Mesothelial cell of epicardium (in vitro differentiated cells): ENCODE measurements around the gene NPM1. TPM values are rescaled to one million over a fixed set of nuclear protein-coding genes. Genes with fewer than 3 reads are reported as not detected.
"Not testable (repeated sequence)": the region's sequence is repeated elsewhere in the genome, so short reads cannot be mapped to it uniquely, and the experiment has no call there.

Source experiments
- DNase-seq, 2 experiments: peaks; one replicate each; pipeline ENCODE4 v3.0.0; 2021; ENCODE audit warnings: low spot score in 2 of 2; ENCODE audit not compliant: unreplicated experiment in 2 of 2
- H3K27ac Mint-ChIP-seq: 2 replicates; pipeline ENCODE4 v1.8.0; 2021; ENCODE audit warnings: mixed read lengths
- H3K27me3 Mint-ChIP-seq: 2 replicates; pipeline ENCODE4 v1.8.0; 2021; ENCODE audit warnings: low read depth, mixed read lengths
- H3K36me3 Mint-ChIP-seq: 2 replicates; pipeline ENCODE4 v1.8.0; 2021; ENCODE audit warnings: mixed read lengths
- H3K4me1 Mint-ChIP-seq: 2 replicates; pipeline ENCODE4 v1.8.0; 2021; ENCODE audit warnings: mixed read lengths
- H3K4me3 Mint-ChIP-seq: 2 replicates; pipeline ENCODE4 v1.8.0; 2021; ENCODE audit warnings: mild to moderate bottlenecking, moderate library complexity, mixed read lengths
- H3K9me3 Mint-ChIP-seq: 2 replicates; pipeline ENCODE4 v1.8.0; 2021; ENCODE audit warnings: mixed read lengths
- total RNA-seq: library from RNA; stranded (reverse); gene quantifications from 3 replicates; pipeline ENCODE4 v1.2.1, GENCODE V29; 2021
- TF ChIP-seq, protein P1 (sequence below): fragments of 200-600 bp; sonication (generic); IDR thresholded peaks from one replicate; pipeline ENCODE4 v1.5.0; 2021; ENCODE audit warnings: antibody characterized with exemption; ENCODE audit not compliant: unreplicated experiment

NPM1 gene
- total RNA-seq, 1 donor from 2014 or later, result 1,674 TPM

DNA sequence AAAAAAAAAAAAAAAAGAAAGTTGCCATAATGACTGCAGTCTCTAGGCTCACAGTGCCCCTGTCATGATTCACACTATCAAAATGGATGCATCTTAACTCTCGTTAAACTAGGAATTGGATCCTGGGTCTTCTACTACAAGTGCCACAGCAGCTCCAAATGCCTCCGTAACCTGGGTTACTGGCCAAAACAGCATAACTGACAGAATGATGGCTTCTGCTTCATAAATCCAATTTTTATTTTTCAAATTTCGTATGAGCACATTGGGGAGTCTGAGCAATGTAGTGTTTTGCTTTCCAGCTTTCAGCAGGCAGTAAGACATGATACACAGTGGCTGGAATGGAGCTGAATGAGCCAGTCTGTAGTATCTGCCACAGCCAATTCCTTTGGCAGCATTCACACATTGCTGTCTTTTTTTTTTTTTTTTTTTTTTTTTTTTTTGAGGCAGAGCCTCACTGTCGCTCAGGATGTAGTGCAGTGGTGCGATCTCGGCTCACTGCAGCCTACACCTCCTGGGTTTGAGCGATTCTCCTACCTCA, 36.0 kb upstream of the NPM1 start:
- DNase-seq, result no peak
- H3K27me3 Mint-ChIP-seq, result peaks cover 4% of the 10 kb centered on the region
- no peaks in the 10 kb centered on the region for H3K9me3 Mint-ChIP-seq
- TF ChIP-seq, protein P1, sequence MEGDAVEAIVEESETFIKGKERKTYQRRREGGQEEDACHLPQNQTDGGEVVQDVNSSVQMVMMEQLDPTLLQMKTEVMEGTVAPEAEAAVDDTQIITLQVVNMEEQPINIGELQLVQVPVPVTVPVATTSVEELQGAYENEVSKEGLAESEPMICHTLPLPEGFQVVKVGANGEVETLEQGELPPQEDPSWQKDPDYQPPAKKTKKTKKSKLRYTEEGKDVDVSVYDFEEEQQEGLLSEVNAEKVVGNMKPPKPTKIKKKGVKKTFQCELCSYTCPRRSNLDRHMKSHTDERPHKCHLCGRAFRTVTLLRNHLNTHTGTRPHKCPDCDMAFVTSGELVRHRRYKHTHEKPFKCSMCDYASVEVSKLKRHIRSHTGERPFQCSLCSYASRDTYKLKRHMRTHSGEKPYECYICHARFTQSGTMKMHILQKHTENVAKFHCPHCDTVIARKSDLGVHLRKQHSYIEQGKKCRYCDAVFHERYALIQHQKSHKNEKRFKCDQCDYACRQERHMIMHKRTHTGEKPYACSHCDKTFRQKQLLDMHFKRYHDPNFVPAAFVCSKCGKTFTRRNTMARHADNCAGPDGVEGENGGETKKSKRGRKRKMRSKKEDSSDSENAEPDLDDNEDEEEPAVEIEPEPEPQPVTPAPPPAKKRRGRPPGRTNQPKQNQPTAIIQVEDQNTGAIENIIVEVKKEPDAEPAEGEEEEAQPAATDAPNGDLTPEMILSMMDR, result no peak
- no peaks in the 10 kb centered on the region for H3K36me3 Mint-ChIP-seq
- H3K27ac Mint-ChIP-seq, result no peak overlapping the region
- H3K4me3 Mint-ChIP-seq, result no peak overlapping the region
- no peaks in the 10 kb centered on the region for H3K4me1 Mint-ChIP-seq

DNA sequence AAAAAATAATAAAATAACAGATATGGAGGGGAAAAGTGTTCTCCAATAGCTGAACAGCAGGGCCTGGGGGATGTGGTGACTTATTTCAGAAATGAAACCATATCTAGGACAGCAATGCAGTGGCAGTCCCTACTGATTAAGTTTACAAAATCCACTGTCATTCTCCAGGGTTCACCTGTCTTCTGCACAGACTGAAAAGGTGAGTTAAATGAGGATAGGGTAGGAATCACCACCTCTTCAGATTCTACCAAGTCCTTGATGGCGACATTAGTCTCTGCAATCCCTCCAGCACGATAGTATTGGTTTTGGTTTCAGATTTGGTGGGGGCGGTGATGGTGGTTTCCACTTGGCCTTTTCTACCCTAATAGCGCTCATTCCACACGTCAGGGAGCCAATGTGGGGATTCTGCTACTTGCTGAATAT, 32.3 kb upstream of the NPM1 start:
- Mint-ChIP-seq H3K27ac (no peak overlapping the region), H3K27me3 (no peaks in the 10 kb centered on the region), H3K4me1 (no peaks in the 10 kb centered on the region), H3K36me3 (no peaks in the 10 kb centered on the region), H3K4me3 (no peak overlapping the region), H3K9me3 (peaks cover 3% of the 10 kb centered on the region)
- TF ChIP-seq, protein P1, result no peak
- no peak for DNase-seq

- H3K4me3 Mint-ChIP-seq, result no peak overlapping the region
- TF ChIP-seq, protein P1, result no peak
- H3K4me1 Mint-ChIP-seq, result peaks cover 3% of the 10 kb centered on the region
- no peak overlapping the region for H3K27ac Mint-ChIP-seq
- no peaks in the 10 kb centered on the region for H3K27me3 Mint-ChIP-seq
- no peak for DNase-seq
- no peaks in the 10 kb centered on the region for H3K36me3 Mint-ChIP-seq
- H3K9me3 Mint-ChIP-seq, result peaks cover 3% of the 10 kb centered on the region
These were observed 29.8 kb upstream of the NPM1 start for GRCh38 chr5:171357843-171358242.

- H3K27me3 Mint-ChIP-seq, H3K27ac Mint-ChIP-seq, DNase-seq, H3K4me1 Mint-ChIP-seq, H3K4me3 Mint-ChIP-seq, H3K9me3 Mint-ChIP-seq, H3K36me3 Mint-ChIP-seq: not testable (repeated sequence)
These were observed 26.5 kb upstream of the NPM1 start for GRCh38 chr5:171361151-171361550.

GRCh38 chr5:171363249-171363648, 24.4 kb upstream of the NPM1 start:
- H3K36me3 Mint-ChIP-seq, H3K27ac Mint-ChIP-seq, H3K4me3 Mint-ChIP-seq, H3K9me3 Mint-ChIP-seq, H3K27me3 Mint-ChIP-seq, H3K4me1 Mint-ChIP-seq, DNase-seq: not testable (repeated sequence)

DNA sequence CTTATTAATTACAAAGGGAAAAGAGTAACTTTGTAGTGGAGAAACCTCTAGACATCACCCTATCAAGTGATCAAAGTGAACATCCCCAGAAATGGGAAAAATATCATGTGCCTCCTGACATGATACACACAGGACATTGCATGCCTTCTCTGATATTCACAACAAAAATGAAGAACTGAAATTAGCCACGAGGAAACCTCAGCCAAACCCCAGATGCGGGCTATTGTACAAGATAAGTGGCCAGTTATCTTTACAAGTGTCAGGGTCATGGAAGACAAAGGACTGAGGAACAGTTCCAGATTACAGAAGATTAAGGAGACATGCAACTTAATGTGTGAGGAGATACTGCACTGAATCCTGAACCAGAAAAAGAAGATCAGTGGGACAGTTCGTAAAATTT, 23.8 kb upstream of the NPM1 start:
- no peaks in the 10 kb centered on the region for H3K9me3 Mint-ChIP-seq
- peaks cover 3% of the 10 kb centered on the region for H3K4me1 Mint-ChIP-seq
- H3K4me3 Mint-ChIP-seq, result no peak overlapping the region
- H3K36me3 Mint-ChIP-seq, result no peaks in the 10 kb centered on the region
- TF ChIP-seq, protein P1, result no peak
- no peak for DNase-seq
- no peaks in the 10 kb centered on the region for H3K27me3 Mint-ChIP-seq
- no peak overlapping the region for H3K27ac Mint-ChIP-seq

GRCh38 chr5:171365351-171365750, 22.3 kb upstream of the NPM1 start:
- DNase-seq, result no peak
- TF ChIP-seq, protein P1, result no peak
- H3K27ac Mint-ChIP-seq, result no peak overlapping the region
- no peaks in the 10 kb centered on the region for H3K36me3 Mint-ChIP-seq
- peaks cover 3% of the 10 kb centered on the region for H3K4me1 Mint-ChIP-seq
- H3K9me3 Mint-ChIP-seq, result no peaks in the 10 kb centered on the region
- no peak overlapping the region for H3K4me3 Mint-ChIP-seq
- H3K27me3 Mint-ChIP-seq, result no peaks in the 10 kb centered on the region
